ENCODE data around the gene COG5. TPM values are rescaled to one million over a fixed set of nuclear protein-coding genes. Genes with fewer than 3 reads are reported as not detected.
A peak's percentile ranks its signal among the peaks of the same experiment; 100 is the strongest.

COG5 gene
- total and polyA plus RNA-seq, 9 of the 15 experiments (the other 6 are each of a cell fraction or from before 2014, with no cell fraction given), result 15.3 to 75.1 (median 56.4) TPM

DNA sequence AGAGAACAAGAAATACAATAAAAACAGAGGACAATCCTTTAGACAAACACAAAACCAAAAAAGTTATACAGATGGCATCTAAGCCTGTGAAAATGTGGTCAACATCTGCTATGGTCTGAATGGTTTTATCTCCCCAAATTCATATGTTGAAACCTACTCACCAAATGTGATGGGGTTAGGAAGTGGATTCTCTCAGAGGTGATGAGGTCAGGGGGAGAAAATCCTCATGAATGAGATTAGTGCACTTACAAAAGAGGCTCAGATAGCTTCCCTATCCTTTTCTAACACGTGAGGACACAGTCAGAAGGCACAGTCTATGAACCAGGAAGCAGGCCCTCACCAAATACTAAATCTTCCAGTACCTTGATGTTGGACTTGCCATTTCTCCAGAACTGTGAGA lies 241.7 kb downstream of the COG5 start (continued):
- no peak for TF ChIP-seq ZNF133 (CRISPR knock-in tag; IDR thresholded peaks at IDR 0.05)
- no peak for TF ChIP-seq TRIM25 (IDR thresholded peaks at IDR 0.05; ENCODE audit: borderline replicate concordance)
- TF ChIP-seq GTF2F1 (IDR thresholded peaks at IDR 0.05; ENCODE audit: low read depth, low read length), result no peak
- TF ChIP-seq MTA2 (IDR thresholded peaks at IDR 0.05; ENCODE audit: low read depth), result peak; percentile 28; the same call in 1 of the 2 replicates
- no peak for TF ChIP-seq PHB2 (IDR thresholded peaks at IDR 0.05; ENCODE audit: low read depth)
- TF ChIP-seq ESRRA (IDR thresholded peaks at IDR 0.05; ENCODE audit: borderline replicate concordance, low read depth), result peak; percentile 65; the same call in 1 of the 2 replicates
- TF ChIP-seq TCF3 (CRISPR knock-in tag; IDR thresholded peaks at IDR 0.05), result peak; percentile 84
- TF ChIP-seq SREBF2 (CRISPR knock-in tag; IDR thresholded peaks at IDR 0.05), result no peak
- no peak for TF ChIP-seq POLR2B (IDR thresholded peaks at IDR 0.05; ENCODE audit: low read depth, partially characterized antibody)
- TF ChIP-seq CBX8 (IDR thresholded peaks at IDR 0.05; ENCODE audit: borderline replicate concordance, extremely low read depth, low read depth, low read length, poor library complexity, severe bottlenecking), result no peak
- TF ChIP-seq REST (IDR thresholded peaks at IDR 0.05; ENCODE audit: borderline replicate concordance), result no peak
- no peak for TF ChIP-seq REST (CRISPR knock-in tag; IDR thresholded peaks at IDR 0.05; ENCODE audit: low read depth)
- no peak for TF ChIP-seq TGIF2 (CRISPR knock-in tag; IDR thresholded peaks at IDR 0.05)
- TF ChIP-seq HOMEZ (CRISPR knock-in tag; IDR thresholded peaks at IDR 0.05), result no peak
- no peak for TF ChIP-seq ARHGAP35 (IDR thresholded peaks at IDR 0.05; ENCODE audit: partially characterized antibody)
- peak; percentile 17; the same call in 1 of the 2 replicates for TF ChIP-seq USF1 (CRISPR knock-in tag; IDR thresholded peaks at IDR 0.05)
- TF ChIP-seq SMARCC2 (IDR thresholded peaks at IDR 0.05; ENCODE audit: low read depth), result peak; percentile 52; the same call in 1 of the 2 replicates
- no peak for TF ChIP-seq HMG20B (CRISPR knock-in tag; IDR thresholded peaks at IDR 0.05)
